ENCODE results near the gene KLRB1. TPM values are rescaled to one million over a fixed set of nuclear protein-coding genes. Genes with fewer than 3 reads are reported as not detected.
"Not testable (repeated sequence)": the region's sequence is repeated elsewhere in the genome, so short reads cannot be mapped to it uniquely, and the experiment has no call there.

KLRB1 gene
- total RNA-seq, 1 donor from 2014 or later = not detected

DNA sequence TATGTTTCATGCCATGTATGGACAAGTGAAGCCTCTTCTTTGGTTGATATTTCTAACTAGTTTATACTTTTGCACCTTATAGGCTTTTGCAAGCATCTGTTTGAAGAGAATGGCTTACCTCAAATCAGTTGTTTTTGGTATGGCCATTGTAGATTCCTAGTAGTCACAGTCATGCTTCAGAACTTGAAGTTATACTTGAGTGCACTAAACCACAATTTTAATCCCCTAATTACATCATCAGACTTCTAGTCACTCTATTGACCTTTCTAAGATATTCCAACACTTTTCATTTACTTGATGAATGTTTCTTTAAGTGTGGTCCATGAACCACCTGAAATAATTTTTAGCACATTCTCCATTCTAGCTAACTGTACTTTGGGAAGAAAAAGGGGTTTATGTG lies 18.6 kb upstream of the KLRB1 start:
- DNase-seq (ENCODE audit: low spot score in 2 of 2) (no peak), FAIRE-seq (no peak)

GRCh38 chr12:9625019-9625418 lies 17.3 kb upstream of the KLRB1 start:
- DNase-seq (ENCODE audit: low spot score in 2 of 2) (no peak), FAIRE-seq (no peak)

DNA sequence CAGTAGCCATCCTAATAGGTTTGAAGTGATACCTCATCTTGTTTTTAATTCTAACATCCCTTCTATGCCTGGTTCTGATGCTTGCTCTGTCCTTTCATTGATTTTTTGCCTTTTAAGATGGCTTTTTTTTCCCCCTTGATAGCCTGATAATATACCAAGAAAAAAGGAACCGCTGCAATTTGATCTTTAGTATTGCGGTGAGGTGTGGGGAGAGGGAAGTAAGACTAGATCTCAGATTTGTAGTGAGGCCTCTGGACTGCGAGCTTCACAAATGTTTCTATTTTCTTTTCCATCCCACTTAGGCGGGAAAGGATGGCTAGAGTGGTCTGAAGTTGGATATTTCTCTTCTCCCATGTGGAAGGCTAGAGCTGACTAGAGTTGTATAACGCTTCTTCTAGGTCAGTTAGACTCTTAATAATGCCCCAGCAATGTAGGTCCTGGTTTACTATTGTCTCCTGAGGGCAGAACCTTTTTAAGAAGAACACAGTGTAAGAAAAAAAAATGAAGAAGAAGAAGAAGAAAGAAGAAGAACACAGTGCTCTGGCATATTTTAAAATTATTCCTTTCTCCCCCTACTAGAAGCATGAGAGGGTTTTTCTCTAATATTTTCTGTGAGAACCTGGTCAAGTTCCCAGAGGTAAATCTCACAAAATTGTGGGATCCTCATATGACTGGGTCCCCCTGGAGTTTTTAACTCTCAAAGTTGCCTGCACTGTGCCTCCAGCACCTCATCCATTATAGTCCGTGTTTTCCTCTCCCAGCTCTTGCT lies 11.9 kb upstream of the KLRB1 start:
- no peak for FAIRE-seq
- DNase-seq (ENCODE audit: low spot score in 2 of 2) = no peak

DNA sequence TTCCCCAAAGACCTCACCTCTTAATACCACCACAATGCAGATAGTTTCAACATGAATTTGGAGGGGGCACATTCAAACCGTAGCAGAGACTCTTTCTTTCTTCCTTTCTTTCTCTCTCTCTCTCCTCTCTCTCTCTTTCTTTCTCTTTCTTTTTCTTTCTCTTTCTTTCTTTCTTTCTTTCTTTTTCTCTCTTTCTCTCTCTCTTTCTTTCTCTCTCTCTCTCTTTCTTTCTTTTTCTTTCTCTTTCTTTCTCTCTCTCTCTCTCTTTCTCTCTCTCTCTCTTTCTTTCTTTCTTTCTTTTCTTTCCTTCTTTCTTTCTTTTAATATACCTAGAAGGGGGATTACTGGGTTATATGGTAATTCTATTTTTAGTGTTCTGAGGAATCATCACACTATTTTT lies 11.2 kb upstream of the KLRB1 start:
- DNase-seq (ENCODE audit: low spot score in 2 of 2); FAIRE-seq: not testable (repeated sequence)

GRCh38 chr12:9617124-9617523 lies 9.4 kb upstream of the KLRB1 start:
- FAIRE-seq (no peak), DNase-seq (ENCODE audit: low spot score in 2 of 2) (no peak)

- DNase-seq (ENCODE audit: low spot score in 2 of 2) (no peak), FAIRE-seq (no peak)
These were observed 7.9 kb upstream of the KLRB1 start for GRCh38 chr12:9615420-9616136.

DNA sequence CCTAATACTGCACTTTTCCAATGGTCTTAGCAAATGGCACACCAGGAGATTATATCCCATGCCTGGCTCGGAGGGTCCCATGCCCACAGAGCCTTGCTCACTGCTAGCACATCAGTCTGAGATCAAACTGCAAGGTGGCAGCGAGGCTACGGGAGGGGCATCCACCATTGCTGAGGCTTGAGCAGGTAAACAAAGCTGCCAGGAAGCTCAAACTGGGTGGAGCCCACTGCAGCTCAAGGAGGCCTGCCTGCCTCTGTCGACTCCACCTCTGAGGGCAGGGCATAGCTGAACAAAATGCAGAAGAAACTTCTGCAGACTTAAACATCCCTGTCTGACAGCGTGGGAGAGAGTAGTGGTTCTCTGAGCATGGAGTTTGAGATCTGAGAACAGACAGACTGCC lies 2.9 kb upstream of the KLRB1 start:
- not testable (repeated sequence) for FAIRE-seq; DNase-seq (ENCODE audit: low spot score in 2 of 2)

GRCh38 chr12:9606736-9607372 lies 862 bp downstream of the KLRB1 start:
- DNase-seq (ENCODE audit: low spot score in 2 of 2) = no peak
- no peak for FAIRE-seq

GRCh38 chr12:9606247-9606646 lies 1.5 kb downstream of the KLRB1 start:
- no peak for FAIRE-seq
- no peak for DNase-seq (ENCODE audit: low spot score in 2 of 2)

GRCh38 chr12:9605483-9605882 lies 2.2 kb downstream of the KLRB1 start:
- no peak for DNase-seq (ENCODE audit: low spot score in 2 of 2)
- FAIRE-seq = no peak

DNA sequence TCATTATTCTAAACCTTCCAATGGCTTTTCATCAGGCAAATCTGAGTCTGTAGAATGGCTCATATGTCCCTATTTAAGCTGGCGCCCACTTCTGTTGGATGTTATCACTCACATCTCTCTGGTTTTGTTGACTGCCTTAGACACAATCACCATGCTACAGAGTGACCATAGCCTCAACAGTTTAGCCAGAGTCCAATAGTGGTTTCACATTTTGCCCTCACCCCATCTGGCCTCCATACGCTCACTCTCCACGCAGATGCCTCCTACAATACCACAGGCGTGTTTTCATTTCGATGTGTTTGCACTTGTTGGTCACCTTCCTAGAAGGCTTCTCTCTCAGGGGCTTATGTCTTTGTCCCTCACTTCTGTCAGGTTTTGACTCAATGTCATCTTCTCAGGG lies 3.4 kb downstream of the KLRB1 start:
- FAIRE-seq (no peak), DNase-seq (ENCODE audit: low spot score in 2 of 2) (no peak)

GRCh38 chr12:9600426-9600825 lies 7.3 kb downstream of the KLRB1 start:
- not testable (repeated sequence) for DNase-seq (ENCODE audit: low spot score in 2 of 2); FAIRE-seq

- no peak for FAIRE-seq
- no peak for DNase-seq (ENCODE audit: low spot score in 2 of 2)
These were observed 9.4 kb downstream of the KLRB1 start for GRCh38 chr12:9598363-9598762.

DNA sequence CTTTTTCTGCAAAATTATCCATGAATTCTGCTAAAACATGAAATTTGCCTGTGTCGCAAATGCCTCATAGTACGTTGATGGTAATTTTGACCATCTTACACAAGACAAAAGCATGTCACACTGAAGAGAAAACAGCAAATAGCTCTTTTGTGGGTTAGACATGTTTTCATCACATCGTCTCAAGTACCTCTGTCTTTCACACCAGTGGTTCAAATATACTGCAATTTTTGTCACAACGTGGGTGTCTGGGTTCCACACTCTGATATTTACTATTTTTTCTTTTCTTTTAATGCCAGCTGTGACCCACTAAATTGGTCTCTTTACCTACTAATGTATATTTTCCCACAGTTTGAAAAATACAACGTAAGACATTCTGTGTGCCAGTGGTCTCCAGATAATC lies 10.4 kb downstream of the KLRB1 start:
- DNase-seq (ENCODE audit: low spot score in 2 of 2) (no peak), FAIRE-seq (no peak)

DNA sequence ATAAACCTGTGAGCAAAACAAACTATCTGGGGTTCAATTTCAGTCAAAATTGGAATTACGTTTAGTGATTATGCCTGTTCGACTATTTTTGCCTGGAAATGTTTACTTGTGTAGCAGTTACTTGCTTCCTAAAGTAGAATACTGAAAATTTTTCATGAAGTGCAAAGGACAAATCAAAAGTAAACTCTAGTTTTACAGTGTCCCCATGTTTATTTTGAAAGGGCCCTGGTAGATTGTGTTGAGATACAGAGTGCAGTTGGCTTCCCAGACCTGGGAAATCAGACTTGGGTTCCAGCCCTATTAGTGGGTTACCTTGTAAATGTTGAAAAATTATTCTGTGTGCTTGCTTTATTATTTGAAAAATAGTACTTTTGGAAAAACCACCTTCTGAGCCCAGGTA lies 17.3 kb downstream of the KLRB1 start:
- no peak for DNase-seq (ENCODE audit: low spot score in 2 of 2)
- no peak for FAIRE-seq

DNA sequence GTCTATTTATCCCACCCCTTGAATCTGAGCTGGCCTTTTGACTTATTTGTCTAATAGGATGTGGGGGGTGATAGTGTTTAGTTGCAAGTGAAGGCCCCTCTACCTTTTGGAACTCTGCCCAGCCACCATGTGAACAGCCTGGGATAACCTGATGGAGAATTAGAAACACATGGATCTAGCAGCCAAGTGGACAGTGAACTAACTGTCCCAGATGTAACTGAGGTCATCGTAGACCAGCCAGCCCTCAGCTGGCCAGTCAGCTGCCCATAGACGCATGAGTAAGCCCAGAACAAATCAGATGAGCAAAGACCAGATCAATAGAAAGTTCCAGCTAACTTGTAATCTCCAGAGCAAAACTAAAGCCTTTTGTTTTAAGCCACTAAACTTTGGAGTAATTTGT lies 19.0 kb downstream of the KLRB1 start:
- no peak for FAIRE-seq
- no peak for DNase-seq (ENCODE audit: low spot score in 2 of 2)

DNA sequence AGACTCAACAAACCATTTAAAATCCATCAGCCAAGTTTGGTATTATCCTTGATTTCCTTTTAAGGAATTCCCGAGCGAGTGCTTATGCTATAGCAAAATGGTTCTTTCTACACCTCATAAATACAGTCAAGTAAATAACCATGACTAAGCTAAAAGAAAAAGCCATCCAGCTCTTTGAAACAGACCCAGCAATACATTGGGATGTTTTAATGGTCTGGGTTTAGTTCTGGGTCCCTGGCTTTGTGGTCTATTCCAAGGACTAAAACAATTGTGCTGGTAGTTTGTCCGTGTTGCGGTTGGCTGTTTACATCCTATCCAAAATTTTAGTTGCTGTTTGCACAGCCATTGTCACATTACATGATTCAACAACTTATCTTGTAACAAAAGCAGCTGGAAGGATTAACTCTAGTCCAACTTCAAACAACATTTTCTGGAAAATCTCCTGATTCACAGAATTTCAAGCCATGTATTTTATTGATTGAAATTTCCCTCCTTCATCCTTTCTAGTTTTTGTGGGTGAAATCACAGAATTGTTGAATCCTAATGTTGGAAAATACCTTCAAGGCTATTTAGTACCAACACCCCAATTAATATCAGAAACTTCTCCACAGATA lies 19.6 kb downstream of the KLRB1 start:
- DNase-seq (ENCODE audit: low spot score in 2 of 2) = no peak
- no peak for FAIRE-seq

- DNase-seq (ENCODE audit: low spot score in 2 of 2); FAIRE-seq: not testable (repeated sequence)
These were observed 30.0 kb downstream of the KLRB1 start for GRCh38 chr12:9577729-9578128.

- not testable (repeated sequence) for FAIRE-seq; DNase-seq (ENCODE audit: low spot score in 2 of 2)
These were observed 40.6 kb downstream of the KLRB1 start for GRCh38 chr12:9567151-9567550.

GRCh38 chr12:9566113-9566512 lies 41.6 kb downstream of the KLRB1 start:
- not testable (repeated sequence) for FAIRE-seq

DNA sequence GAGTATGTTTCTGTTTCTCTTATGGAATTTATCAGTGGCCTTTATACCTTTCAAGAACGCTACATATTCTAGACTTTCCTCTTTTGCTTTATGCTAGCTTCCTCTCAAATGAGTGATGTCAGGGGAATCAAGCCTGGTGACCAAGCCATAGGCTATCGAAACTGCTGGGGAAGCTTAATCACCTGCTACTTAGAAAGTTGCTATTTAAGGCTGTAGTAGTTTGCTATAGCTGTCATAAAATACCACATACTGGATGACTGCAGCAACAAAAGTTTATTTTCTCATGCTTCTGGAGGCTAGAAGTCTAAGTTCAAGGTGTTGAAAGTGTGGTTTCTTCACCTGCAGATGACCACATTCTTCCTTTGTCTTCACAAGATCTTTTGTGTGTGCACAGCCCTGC lies 43.3 kb downstream of the KLRB1 start:
- not testable (repeated sequence) for FAIRE-seq; DNase-seq (ENCODE audit: low spot score in 2 of 2)

More at GRCh38 chr12:9566113-9566512, 41.6 kb downstream of the KLRB1 start:
- not testable (repeated sequence) for DNase-seq (ENCODE audit: low spot score in 2 of 2)

All from frontal cortex (tissue), 4 donors.